ENCODE measurements around the gene C2CD2.
"Not testable (repeated sequence)": the region's sequence is repeated elsewhere in the genome, so short reads cannot be mapped to it uniquely, and the experiment has no call there.

The C2CD2 gene

GRCh38 chr21:42000908-42001307 lies 47.1 kb upstream of the C2CD2 start:
- Histone ChIP-seq H3K27ac (replicated peaks; ENCODE audit: low read length) (no peak overlapping the region), H3K23ac (ENCODE audit: low read depth, low read length, poor library complexity) (no peak overlapping the region), H2BK15ac (ENCODE audit: low read length) (no peak overlapping the region), H3K4ac (ENCODE audit: low read length) (no peak overlapping the region), H2AFZ (ENCODE audit: low read length) (no peak overlapping the region), H4K8ac (ENCODE audit: low read depth, low read length) (no peak overlapping the region), H3K9me3 (replicated peaks in 1 of 2; ENCODE audit: control insufficient read depth in 2 of 2, insufficient read depth in 1 of 2, low read depth in 1 of 2, low read length in 2 of 2) (peaks cover 2 to 22% of the 10 kb centered on the region in 2 donors), H3K79me1 (ENCODE audit: low read depth, low read length) (peaks cover 2% of the 10 kb centered on the region), H3K4me3 (ENCODE audit: low read length in 2 of 2) (no peak overlapping the region), H2BK120ac (ENCODE audit: low read depth, low read length) (no peak overlapping the region), H2BK5ac (ENCODE audit: low read length) (no peak overlapping the region), H2AK5ac (ENCODE audit: low read depth, low read length) (no peak overlapping the region), H3K18ac (ENCODE audit: low read length) (no peak overlapping the region), H3K14ac (ENCODE audit: low read length) (no peak overlapping the region), H2BK12ac (ENCODE audit: low read length) (no peak overlapping the region), H3K9ac (ENCODE audit: low read depth, low read length, poor library complexity) (no peak overlapping the region), H3K4me1 (ENCODE audit: control insufficient read depth in 2 of 2, insufficient read depth in 1 of 2, low read depth in 1 of 2, low read length in 2 of 2) (no peaks in the 10 kb centered on the region), H3K27me3 (ENCODE audit: control insufficient read depth in 3 of 3, insufficient read depth in 3 of 3, low read depth in 1 of 3, low read length in 3 of 3) (no peaks in the 10 kb centered on the region), H3K36me3 (replicated peaks in 1 of 2; ENCODE audit: control insufficient read depth in 2 of 2, insufficient read depth in 2 of 2, low read length in 2 of 2) (peaks cover 15 to 77% of the 10 kb centered on the region in 2 donors), H4K91ac (ENCODE audit: low read depth, low read length, poor library complexity) (no peak overlapping the region), H3K4me2 (ENCODE audit: insufficient read depth, low read length, poor library complexity, severe bottlenecking) (no peak overlapping the region)
- DNase-seq (ENCODE audit: low spot score), result no peak
- no CpG with 5 or more reads among the region's 4 CpGs for WGBS, 2 donors (ENCODE audit: extremely low coverage in 2 of 2, insufficient read length in 2 of 2, insufficient replicate concordance in 1 of 2)

GRCh38 chr21:41997657-41998056 lies 43.8 kb upstream of the C2CD2 start:
- no peak overlapping the region for H3K18ac ChIP-seq (ENCODE audit: low read length)
- H3K79me1 ChIP-seq (ENCODE audit: low read depth, low read length), result peaks cover 2% of the 10 kb centered on the region
- peaks cover 24 to 96% of the 10 kb centered on the region in 2 donors for H3K36me3 ChIP-seq (replicated peaks in 1 of 2; ENCODE audit: control insufficient read depth in 2 of 2, insufficient read depth in 2 of 2, low read length in 2 of 2)
- H3K23ac ChIP-seq (ENCODE audit: low read depth, low read length, poor library complexity), result no peak overlapping the region
- peaks cover 2 to 31% of the 10 kb centered on the region in 2 donors for H3K9me3 ChIP-seq (replicated peaks in 1 of 2; ENCODE audit: control insufficient read depth in 2 of 2, insufficient read depth in 1 of 2, low read depth in 1 of 2, low read length in 2 of 2)
- H4K91ac ChIP-seq (ENCODE audit: low read depth, low read length, poor library complexity), result no peak overlapping the region
- no peak overlapping the region for H3K4me2 ChIP-seq (ENCODE audit: insufficient read depth, low read length, poor library complexity, severe bottlenecking)
- no peak overlapping the region for H3K4ac ChIP-seq (ENCODE audit: low read length)
- no peak overlapping the region for H3K14ac ChIP-seq (ENCODE audit: low read length)
- no peak overlapping the region for H2BK120ac ChIP-seq (ENCODE audit: low read depth, low read length)
- H3K27ac ChIP-seq (replicated peaks; ENCODE audit: low read length), result no peak overlapping the region
- no peak overlapping the region for H2BK12ac ChIP-seq (ENCODE audit: low read length)
- WGBS, 2 donors (ENCODE audit: extremely low coverage in 2 of 2, insufficient read length in 2 of 2, insufficient replicate concordance in 1 of 2), result no CpG with 5 or more reads among the region's 1 CpG
- no peak overlapping the region for H2AK5ac ChIP-seq (ENCODE audit: low read depth, low read length)
- H2AFZ ChIP-seq (ENCODE audit: low read length), result no peak overlapping the region
- H2BK15ac ChIP-seq (ENCODE audit: low read length), result no peak overlapping the region
- no peak for DNase-seq (ENCODE audit: low spot score)
- H3K4me3 ChIP-seq (ENCODE audit: low read length in 2 of 2), result no peak overlapping the region
- H3K9ac ChIP-seq (ENCODE audit: low read depth, low read length, poor library complexity), result no peak overlapping the region
- no peaks in the 10 kb centered on the region for H3K4me1 ChIP-seq (ENCODE audit: control insufficient read depth in 2 of 2, insufficient read depth in 1 of 2, low read depth in 1 of 2, low read length in 2 of 2)
- no peak overlapping the region for H2BK5ac ChIP-seq (ENCODE audit: low read length)
- H3K27me3 ChIP-seq (ENCODE audit: control insufficient read depth in 3 of 3, insufficient read depth in 3 of 3, low read depth in 1 of 3, low read length in 3 of 3), result no peaks in the 10 kb centered on the region
- no peak overlapping the region for H4K8ac ChIP-seq (ENCODE audit: low read depth, low read length)

- Histone ChIP-seq H2BK15ac (ENCODE audit: low read length) (no peak overlapping the region), H3K79me1 (ENCODE audit: low read depth, low read length) (peaks cover 2% of the 10 kb centered on the region), H3K4ac (ENCODE audit: low read length) (no peak overlapping the region), H3K18ac (ENCODE audit: low read length) (no peak overlapping the region), H3K27ac (replicated peaks; ENCODE audit: low read length) (no peak overlapping the region), H3K9ac (ENCODE audit: low read depth, low read length, poor library complexity) (no peak overlapping the region), H2BK120ac (ENCODE audit: low read depth, low read length) (no peak overlapping the region), H3K4me2 (ENCODE audit: insufficient read depth, low read length, poor library complexity, severe bottlenecking) (no peak overlapping the region), H3K27me3 (ENCODE audit: control insufficient read depth in 3 of 3, insufficient read depth in 3 of 3, low read depth in 1 of 3, low read length in 3 of 3) (no peaks in the 10 kb centered on the region), H3K4me3 (ENCODE audit: low read length in 2 of 2) (no peak overlapping the region), H2AK5ac (ENCODE audit: low read depth, low read length) (no peak overlapping the region), H4K91ac (ENCODE audit: low read depth, low read length, poor library complexity) (no peak overlapping the region), H3K4me1 (ENCODE audit: control insufficient read depth in 2 of 2, insufficient read depth in 1 of 2, low read depth in 1 of 2, low read length in 2 of 2) (no peaks in the 10 kb centered on the region), H3K23ac (ENCODE audit: low read depth, low read length, poor library complexity) (no peak overlapping the region), H3K36me3 (replicated peaks in 1 of 2; ENCODE audit: control insufficient read depth in 2 of 2, insufficient read depth in 2 of 2, low read length in 2 of 2) (peaks cover 27 to 96% of the 10 kb centered on the region in 2 donors), H2BK12ac (ENCODE audit: low read length) (no peak overlapping the region), H3K9me3 (replicated peaks in 1 of 2; ENCODE audit: control insufficient read depth in 2 of 2, insufficient read depth in 1 of 2, low read depth in 1 of 2, low read length in 2 of 2) (peaks cover 2 to 28% of the 10 kb centered on the region in 2 donors), H2BK5ac (ENCODE audit: low read length) (no peak overlapping the region), H3K14ac (ENCODE audit: low read length) (no peak overlapping the region), H4K8ac (ENCODE audit: low read depth, low read length) (no peak overlapping the region), H2AFZ (ENCODE audit: low read length) (no peak overlapping the region)
- DNase-seq (ENCODE audit: low spot score), result no peak
- WGBS, 2 donors (ENCODE audit: extremely low coverage in 2 of 2, insufficient read length in 2 of 2, insufficient replicate concordance in 1 of 2), result no CpG with 5 or more reads among the region's 3 CpGs
Observed at GRCh38 chr21:41995577-41995976, 41.8 kb upstream of the C2CD2 start.

GRCh38 chr21:41994613-41995012 lies 40.8 kb upstream of the C2CD2 start:
- H3K79me1 ChIP-seq (ENCODE audit: low read depth, low read length); H3K4me2 ChIP-seq (ENCODE audit: insufficient read depth, low read length, poor library complexity, severe bottlenecking); H2BK15ac ChIP-seq (ENCODE audit: low read length); H2BK120ac ChIP-seq (ENCODE audit: low read depth, low read length); H2BK5ac ChIP-seq (ENCODE audit: low read length); H2AFZ ChIP-seq (ENCODE audit: low read length); H3K4me1 ChIP-seq (ENCODE audit: control insufficient read depth in 2 of 2, insufficient read depth in 1 of 2, low read depth in 1 of 2, low read length in 2 of 2); H3K4me3 ChIP-seq (ENCODE audit: low read length in 2 of 2); H3K14ac ChIP-seq (ENCODE audit: low read length); DNase-seq (ENCODE audit: low spot score); H3K27me3 ChIP-seq (ENCODE audit: control insufficient read depth in 3 of 3, insufficient read depth in 3 of 3, low read depth in 1 of 3, low read length in 3 of 3); H3K23ac ChIP-seq (ENCODE audit: low read depth, low read length, poor library complexity); H3K9ac ChIP-seq (ENCODE audit: low read depth, low read length, poor library complexity); H4K8ac ChIP-seq (ENCODE audit: low read depth, low read length); H3K18ac ChIP-seq (ENCODE audit: low read length); H3K27ac ChIP-seq (replicated peaks; ENCODE audit: low read length); H2AK5ac ChIP-seq (ENCODE audit: low read depth, low read length); H2BK12ac ChIP-seq (ENCODE audit: low read length); H4K91ac ChIP-seq (ENCODE audit: low read depth, low read length, poor library complexity); H3K4ac ChIP-seq (ENCODE audit: low read length): not testable (repeated sequence)
- Histone ChIP-seq H3K9me3 (replicated peaks in 1 of 2; ENCODE audit: control insufficient read depth in 2 of 2, insufficient read depth in 1 of 2, low read depth in 1 of 2, low read length in 2 of 2) (peaks cover 2 to 28% of the 10 kb centered on the region in 2 donors), H3K36me3 (replicated peaks in 1 of 2; ENCODE audit: control insufficient read depth in 2 of 2, insufficient read depth in 2 of 2, low read length in 2 of 2) (peaks cover 25 to 96% of the 10 kb centered on the region in 2 donors)
- no CpG with 5 or more reads among the region's 5 CpGs for WGBS, 2 donors (ENCODE audit: extremely low coverage in 2 of 2, insufficient read length in 2 of 2, insufficient replicate concordance in 1 of 2)

Data from neuronal stem cell (in vitro differentiated cells).